GM13976 (cell line): ENCODE data around the gene PAWR.

Experiments
- DNase-seq: peaks from one replicate; pipeline ENCODE4 v3.0.0; 2012; ENCODE audit warnings: low spot score
- CTCF ChIP-seq: IDR thresholded peaks from 2 replicates; pipeline ENCODE4 v1.5.1; 2012; ENCODE audit warnings: borderline replicate concordance, mild to moderate bottlenecking; ENCODE audit not compliant: insufficient read depth; ENCODE audit errors: extremely low read depth, missing control alignments, control extremely low read depth
- in situ Hi-C: fragments of 300-500 bp; cut with MboI; formaldehyde crosslinking; loops from one replicate; pipeline ENCODE4 v1.12.0; 2022; ENCODE audit warnings: low sequenced_read_pairs, mixed read lengths, inconsistent platforms; ENCODE audit not compliant: unreplicated experiment

Gene PAWR

GRCh38 chr12:79601908-79602307 lies 88.9 kb downstream of the PAWR start:
- TF ChIP-seq CTCF = no peak
- DNase-seq = no peak
- in situ Hi-C loops = no loop called here

GRCh38 chr12:79597910-79598309 lies 92.9 kb downstream of the PAWR start:
- in situ Hi-C loops = no loop called here
- DNase-seq = no peak
- TF ChIP-seq CTCF = no peak

- no peak for DNase-seq
- in situ Hi-C loops = no loop called here
- no peak for TF ChIP-seq CTCF
Observed at GRCh38 chr12:79596719-79597350, 93.9 kb downstream of the PAWR start.

GRCh38 chr12:79595273-79595672 lies 95.5 kb downstream of the PAWR start:
- TF ChIP-seq CTCF = no peak
- DNase-seq = no peak
- in situ Hi-C loops = no loop called here

- in situ Hi-C loops = no loop called here
- TF ChIP-seq CTCF = no peak
- DNase-seq = no peak
Observed at GRCh38 chr12:79592865-79593264, 97.9 kb downstream of the PAWR start.

GRCh38 chr12:79591988-79592387 lies 98.8 kb downstream of the PAWR start:
- DNase-seq = no peak
- TF ChIP-seq CTCF = no peak
- in situ Hi-C loops = no loop called here
